KMS-11 (cell line): ENCODE results near the gene CMTM7.

Source experiments
- H2AFZ ChIP-seq: fragments of 200-600 bp; sonication (generic); 2 replicates; pipeline ENCODE4 v1.6.1; 2016; ENCODE audit warnings: antibody characterized with exemption, mixed run types, low read depth
- H3K27ac ChIP-seq: fragments of 200-600 bp; sonication (generic); 2 replicates; pipeline ENCODE4 v1.6.1; 2016; ENCODE audit warnings: mild to moderate bottlenecking, mixed run types
- H3K27me3 ChIP-seq: fragments of 200-600 bp; sonication (generic); 2 replicates; pipeline ENCODE4 v1.6.1; 2017; ENCODE audit warnings: mild to moderate bottlenecking, low read depth, mixed run types, moderate library complexity; ENCODE audit not compliant: insufficient read depth
- H3K36me3 ChIP-seq: fragments of 200-600 bp; sonication (generic); 2 replicates; pipeline ENCODE4 v1.6.1; 2017; ENCODE audit warnings: mild to moderate bottlenecking, mixed run types; ENCODE audit not compliant: insufficient read depth
- H3K4me1 ChIP-seq: fragments of 200-600 bp; sonication (generic); 2 replicates; pipeline ENCODE4 v1.6.1; 2016; ENCODE audit warnings: mild to moderate bottlenecking, low read depth, mixed run types; ENCODE audit not compliant: poor library complexity, severe bottlenecking
- H3K4me2 ChIP-seq: fragments of 200-600 bp; sonication (generic); 2 replicates; pipeline ENCODE4 v1.7.0; 2016; ENCODE audit warnings: mild to moderate bottlenecking, mixed run types
- H3K4me3 ChIP-seq: fragments of 200-600 bp; sonication (generic); IDR thresholded peaks from 2 replicates; pipeline ENCODE4 v1.6.1; 2017; ENCODE audit warnings: low read depth, low read length, mixed read lengths; ENCODE audit not compliant: insufficient read depth
- H3K79me2 ChIP-seq: fragments of 200-600 bp; sonication (generic); 2 replicates; pipeline ENCODE4 v1.6.1; 2016; ENCODE audit warnings: low read depth, mixed run types; ENCODE audit not compliant: insufficient read depth
- H3K9ac ChIP-seq: fragments of 200-600 bp; sonication (generic); 2 replicates; pipeline ENCODE4 v1.6.1; 2016; ENCODE audit warnings: mild to moderate bottlenecking, mixed run types
- H4K20me1 ChIP-seq: fragments of 200-600 bp; sonication (generic); 2 replicates; pipeline ENCODE4 v1.6.1; 2016; ENCODE audit warnings: mild to moderate bottlenecking, mixed run types; ENCODE audit not compliant: insufficient read depth
- CTCF ChIP-seq: fragments of 200-600 bp; sonication (generic); conservative IDR thresholded peaks from 2 replicates; pipeline ENCODE4 v1.6.1; 2017; ENCODE audit warnings: low read depth, mild to moderate bottlenecking, antibody characterized with exemption, low read length, moderate library complexity, mixed read lengths

Gene CMTM7

DNA sequence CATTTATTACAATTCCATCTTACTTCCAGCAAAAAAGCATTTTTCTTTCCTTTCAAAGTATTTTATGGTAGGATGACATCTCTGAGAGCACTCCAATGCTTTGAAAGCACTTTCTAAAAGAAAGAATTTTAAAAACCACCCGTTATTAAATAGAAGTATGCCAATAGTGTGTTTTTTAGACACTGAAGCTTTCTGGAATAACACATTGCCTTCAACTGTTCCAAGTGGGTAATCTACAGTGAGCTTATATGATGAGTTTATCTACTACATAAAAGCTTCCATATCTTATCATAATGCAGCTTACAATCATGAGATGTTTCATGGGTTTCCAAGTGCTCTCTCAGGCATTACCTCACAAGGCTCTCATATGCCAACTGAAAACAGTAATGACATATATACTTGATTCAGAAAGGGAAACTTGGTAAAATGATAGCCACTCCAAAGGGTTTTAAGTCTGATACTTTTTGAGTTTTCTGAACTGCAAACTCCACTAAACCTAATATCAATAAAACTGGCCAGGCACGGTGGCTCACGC is 96.9 kb downstream of the CMTM7 start:
- Histone ChIP-seq H3K27me3 (no peaks in the 10 kb centered on the region), H2AFZ (no peak overlapping the region), H3K79me2 (no peaks in the 10 kb centered on the region), H3K4me3 (no peak overlapping the region), H3K27ac (no peak overlapping the region), H4K20me1 (no peaks in the 10 kb centered on the region), H3K4me1 (peaks cover 12% of the 10 kb centered on the region), H3K9ac (no peak overlapping the region), H3K36me3 (no peaks in the 10 kb centered on the region), H3K4me2 (no peak overlapping the region)
- TF ChIP-seq CTCF = no peak

DNA sequence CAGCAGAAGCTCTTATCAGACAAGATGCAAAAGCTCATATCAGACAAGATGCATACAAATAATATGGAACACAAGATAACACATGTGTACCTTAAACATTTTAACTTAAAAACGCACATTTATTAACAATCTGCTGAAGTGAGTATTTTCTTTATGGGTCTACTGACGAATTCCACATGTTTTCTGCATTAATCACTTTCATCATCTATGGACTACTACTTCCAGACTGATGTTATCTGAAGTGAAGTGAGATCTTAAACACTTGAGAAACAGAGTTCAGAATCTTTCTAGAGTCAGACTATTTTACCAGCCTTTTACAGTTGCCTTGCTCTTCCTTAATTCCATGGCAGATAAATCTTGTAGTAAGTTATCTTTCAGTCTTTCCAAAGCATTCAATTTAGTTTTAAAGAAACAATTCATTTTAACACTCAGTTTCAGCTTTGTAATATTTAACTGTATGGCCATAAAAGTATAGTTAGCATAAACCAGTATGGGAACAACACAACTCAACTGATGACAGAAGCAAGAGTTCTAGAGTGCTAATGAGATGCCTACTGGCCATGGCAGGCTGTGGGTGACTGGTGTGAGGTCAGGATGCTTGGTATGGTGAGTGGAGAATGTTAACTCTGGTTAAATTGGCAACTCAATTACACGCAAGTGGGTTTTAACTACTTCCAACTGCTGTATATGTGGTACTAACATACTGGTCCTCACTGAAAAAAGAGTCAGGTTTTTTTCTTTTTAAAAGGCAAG is 101.2 kb downstream of the CMTM7 start:
- Histone ChIP-seq H3K4me2 (peak overlapping the region; percentile 42), H3K27me3 (no peaks in the 10 kb centered on the region), H4K20me1 (no peaks in the 10 kb centered on the region), H3K79me2 (no peaks in the 10 kb centered on the region), H2AFZ (no peak overlapping the region), H3K4me3 (no peak overlapping the region), H3K27ac (no peak overlapping the region; the same call in 1 of the 2 replicates), H3K4me1 (peaks cover 35% of the 10 kb centered on the region), H3K36me3 (no peaks in the 10 kb centered on the region), H3K9ac (no peak overlapping the region)
- no peak for TF ChIP-seq CTCF

DNA sequence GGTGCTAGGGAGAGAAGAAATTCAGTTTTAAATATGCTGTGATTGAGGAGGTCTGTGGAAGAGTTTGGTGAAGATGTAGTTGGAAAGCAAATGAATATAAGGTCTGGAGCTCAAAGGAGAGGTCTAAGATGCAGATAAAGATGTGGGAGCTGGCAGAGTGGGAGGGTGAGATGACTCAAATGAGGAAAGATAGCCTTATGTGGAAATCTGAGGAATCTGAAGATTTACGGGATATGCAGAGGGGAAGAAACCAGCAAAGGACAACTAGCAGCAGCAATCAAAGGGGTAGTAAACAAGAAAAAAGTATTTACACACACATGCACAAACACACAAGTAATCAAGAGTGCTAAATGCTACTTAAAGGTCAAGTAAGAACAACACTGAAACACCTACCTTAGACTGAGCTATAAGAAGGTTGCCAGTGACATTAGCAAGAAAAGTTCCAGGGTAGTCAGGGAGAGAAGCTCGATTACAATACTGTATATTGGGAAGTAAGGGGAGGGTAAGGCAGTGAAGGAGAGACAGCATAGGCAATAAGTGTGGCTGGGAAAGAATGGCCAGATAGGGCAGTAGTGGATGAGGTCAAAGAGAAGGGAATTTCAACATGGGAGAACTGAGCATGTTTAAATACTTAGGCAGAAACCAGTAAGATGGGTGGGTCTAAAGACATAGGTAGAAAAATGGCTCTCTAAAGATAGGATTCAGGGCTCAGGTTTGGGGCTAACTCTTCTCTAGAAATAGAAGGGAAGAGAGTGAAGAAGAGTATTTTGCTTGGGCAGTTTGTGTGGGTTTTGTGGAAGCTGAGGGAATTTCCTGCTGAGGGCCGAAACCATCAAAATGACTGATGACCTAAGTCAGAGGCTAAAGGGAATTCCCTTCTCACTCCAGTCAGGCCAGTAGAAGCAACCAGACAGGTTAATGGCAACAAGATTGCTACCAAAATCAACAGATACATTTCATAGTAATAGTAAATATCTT is 102.1 kb downstream of the CMTM7 start:
- Histone ChIP-seq H3K9ac (no peak overlapping the region), H3K4me2 (peak overlapping the region; percentile 42), H3K4me1 (peaks cover 35% of the 10 kb centered on the region), H3K27ac (peak overlapping the region; percentile 7; the same call in 1 of the 2 replicates), H3K4me3 (no peak overlapping the region), H3K36me3 (no peaks in the 10 kb centered on the region), H2AFZ (no peak overlapping the region), H3K79me2 (no peaks in the 10 kb centered on the region), H3K27me3 (no peaks in the 10 kb centered on the region), H4K20me1 (no peaks in the 10 kb centered on the region)
- TF ChIP-seq CTCF = no peak

DNA sequence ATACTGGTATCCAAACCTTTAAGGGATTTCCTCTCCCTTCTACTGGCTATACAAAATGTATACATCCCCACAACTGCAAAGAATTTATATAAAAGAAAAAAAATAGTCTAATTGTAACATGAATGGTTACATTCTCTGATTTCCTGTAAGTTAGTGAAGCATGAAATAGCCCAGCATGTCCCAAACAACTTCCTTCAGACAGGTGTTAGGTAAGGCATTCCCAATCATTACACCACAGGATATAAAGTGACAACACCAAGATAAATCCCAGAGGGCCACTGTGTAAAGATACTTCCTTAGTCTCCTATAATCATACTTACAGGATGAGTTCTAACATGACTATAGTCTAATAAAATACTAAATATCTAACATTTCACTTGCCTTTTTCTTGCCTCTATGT is 103.4 kb downstream of the CMTM7 start:
- no peak for TF ChIP-seq CTCF
- Histone ChIP-seq H3K4me2 (no peak overlapping the region), H3K4me1 (peaks cover 35% of the 10 kb centered on the region)

More for the DNA sequence above, 103.4 kb downstream of the CMTM7 start:
- peaks cover 7% of the 10 kb centered on the region; the same call in 1 of the 2 replicates for H3K79me2 ChIP-seq
- no peaks in the 10 kb centered on the region for H3K27me3 ChIP-seq
- no peak overlapping the region for H3K4me3 ChIP-seq
- H3K9ac ChIP-seq = no peak overlapping the region
- no peaks in the 10 kb centered on the region for H3K36me3 ChIP-seq
- no peak overlapping the region for H2AFZ ChIP-seq
- H4K20me1 ChIP-seq = no peaks in the 10 kb centered on the region
- no peak overlapping the region for H3K27ac ChIP-seq
